OCI-LY1 (cell line): ENCODE measurements around the gene TNFSF15.

ENCODE experiments used
- H2AFZ ChIP-seq: fragments of 200-600 bp; sonication (generic), shearing (Covaris generic); 2 replicates; pipeline ENCODE4 v1.6.0; 2014; ENCODE audit warnings: antibody characterized with exemption, mild to moderate bottlenecking, low read length
- H3F3A ChIP-seq: fragments of 200-600 bp; sonication (generic), shearing (Covaris generic); 2 replicates; pipeline ENCODE4 v1.6.0; 2014; ENCODE audit warnings: mild to moderate bottlenecking, antibody characterized with exemption, low read length, moderate library complexity; ENCODE audit not compliant: insufficient read depth
- H3K27ac ChIP-seq: fragments of 200-600 bp; sonication (generic); 2 replicates; pipeline ENCODE4 v1.5.1; 2014; ENCODE audit warnings: low read length, mixed run types, mild to moderate bottlenecking, low read depth; ENCODE audit not compliant: poor library complexity, severe bottlenecking
- H3K27me3 ChIP-seq: fragments of 200-600 bp; sonication (generic); 2 replicates; pipeline ENCODE4 v1.6.0; 2014; ENCODE audit warnings: antibody characterized with exemption, mild to moderate bottlenecking, low read length, moderate library complexity; ENCODE audit not compliant: insufficient read depth
- H3K36me3 ChIP-seq: fragments of 200-600 bp; sonication (generic); 2 replicates; pipeline ENCODE4 v1.6.1; 2014; ENCODE audit warnings: mild to moderate bottlenecking, antibody characterized with exemption, low read length, moderate library complexity, mixed read lengths; ENCODE audit not compliant: insufficient read depth
- H3K4me1 ChIP-seq: fragments of 200-600 bp; sonication (generic); 2 replicates; pipeline ENCODE4 v1.5.1; 2014; ENCODE audit warnings: mild to moderate bottlenecking, low read length, moderate library complexity; ENCODE audit not compliant: insufficient read depth, severe bottlenecking
- H3K4me2 ChIP-seq: fragments of 200-600 bp; sonication (generic), shearing (Covaris generic); 2 replicates; pipeline ENCODE4 v1.6.1; 2014; ENCODE audit warnings: low read length
- H3K4me3 ChIP-seq: fragments of 200-600 bp; sonication (generic); 2 replicates; pipeline ENCODE4 v1.5.1; 2014; ENCODE audit warnings: low read length, low read depth, mild to moderate bottlenecking, mixed read lengths; ENCODE audit not compliant: poor library complexity, severe bottlenecking
- H3K79me2 ChIP-seq: fragments of 200-600 bp; shearing (Covaris generic); 2 replicates; pipeline ENCODE4 v1.6.1; 2016; ENCODE audit warnings: mixed run types, low read length, mixed read lengths; ENCODE audit not compliant: insufficient read depth
- H3K9ac ChIP-seq: fragments of 200-600 bp; sonication (generic), shearing (Covaris generic); 2 replicates; pipeline ENCODE4 v1.6.1; 2014; ENCODE audit warnings: mild to moderate bottlenecking, low read length, mixed read lengths
- H3K9me2 ChIP-seq: fragments of 200-600 bp; sonication (generic), shearing (Covaris generic); 2 replicates; pipeline ENCODE4 v1.6.1; 2014; ENCODE audit warnings: low read depth, mild to moderate bottlenecking, low read length, mixed read lengths
- H3K9me3 ChIP-seq: fragments of 200-600 bp; shearing (Covaris generic); 2 replicates; pipeline ENCODE4 v1.6.1; 2014; ENCODE audit warnings: low read length, mixed read lengths
- H4K20me1 ChIP-seq: fragments of 200-600 bp; sonication (generic), shearing (Covaris generic); 2 replicates; pipeline ENCODE4 v1.6.0; 2016; ENCODE audit warnings: mild to moderate bottlenecking, low read length; ENCODE audit not compliant: insufficient read depth
- EZH2 ChIP-seq: fragments of 200-600 bp; sonication (generic), shearing (Covaris generic); IDR thresholded peaks from 2 replicates; pipeline ENCODE4 v1.8.0; 2017; ENCODE audit warnings: borderline replicate concordance, mixed run types, mild to moderate bottlenecking, antibody characterized with exemption, low read length, moderate library complexity, mixed read lengths
- TF ChIP-seq, protein P1 (sequence below): fragments of 200-600 bp; sonication (generic), shearing (Covaris generic); IDR thresholded peaks from 2 replicates; pipeline ENCODE4 v1.5.1; 2017; ENCODE audit warnings: mild to moderate bottlenecking, antibody characterized with exemption, low read length, moderate library complexity, mixed read lengths

The TNFSF15 gene

DNA sequence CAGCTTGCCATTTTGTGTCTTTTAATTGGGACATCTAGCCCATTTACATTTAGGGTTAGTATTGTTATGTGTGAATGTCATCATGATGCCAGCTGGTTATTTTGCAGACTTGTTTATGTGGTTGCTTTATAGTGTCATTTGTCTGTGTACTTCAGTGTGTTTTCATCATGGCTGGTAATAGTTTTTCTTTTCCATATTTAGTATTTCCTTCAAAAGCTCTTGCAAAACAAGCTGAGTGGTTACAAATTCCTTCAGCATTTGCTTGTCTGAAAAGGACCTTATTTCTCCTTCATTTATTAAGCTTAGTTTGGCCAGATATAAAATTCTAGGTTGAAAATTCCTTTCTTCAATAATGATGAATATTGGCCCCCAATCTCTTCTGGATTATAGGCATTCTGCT, 28.5 kb upstream of the TNFSF15 start:
- Histone ChIP-seq H3K9me2 (no peaks in the 10 kb centered on the region), H3K36me3 (no peaks in the 10 kb centered on the region), H3K4me2 (no peak overlapping the region), H3K79me2 (no peaks in the 10 kb centered on the region), H3K27me3 (no peaks in the 10 kb centered on the region), H3K4me1 (no peaks in the 10 kb centered on the region), H3K27ac (no peak overlapping the region), H3K9ac (no peak overlapping the region), H4K20me1 (no peaks in the 10 kb centered on the region), H2AFZ (no peak overlapping the region), H3F3A (no peaks in the 10 kb centered on the region), H3K9me3 (0 out of 2 replicates have a peak, but pooled peaks cover 3% of the 10 kb centered on the region), H3K4me3 (no peak overlapping the region)
- TF ChIP-seq, protein P1, sequence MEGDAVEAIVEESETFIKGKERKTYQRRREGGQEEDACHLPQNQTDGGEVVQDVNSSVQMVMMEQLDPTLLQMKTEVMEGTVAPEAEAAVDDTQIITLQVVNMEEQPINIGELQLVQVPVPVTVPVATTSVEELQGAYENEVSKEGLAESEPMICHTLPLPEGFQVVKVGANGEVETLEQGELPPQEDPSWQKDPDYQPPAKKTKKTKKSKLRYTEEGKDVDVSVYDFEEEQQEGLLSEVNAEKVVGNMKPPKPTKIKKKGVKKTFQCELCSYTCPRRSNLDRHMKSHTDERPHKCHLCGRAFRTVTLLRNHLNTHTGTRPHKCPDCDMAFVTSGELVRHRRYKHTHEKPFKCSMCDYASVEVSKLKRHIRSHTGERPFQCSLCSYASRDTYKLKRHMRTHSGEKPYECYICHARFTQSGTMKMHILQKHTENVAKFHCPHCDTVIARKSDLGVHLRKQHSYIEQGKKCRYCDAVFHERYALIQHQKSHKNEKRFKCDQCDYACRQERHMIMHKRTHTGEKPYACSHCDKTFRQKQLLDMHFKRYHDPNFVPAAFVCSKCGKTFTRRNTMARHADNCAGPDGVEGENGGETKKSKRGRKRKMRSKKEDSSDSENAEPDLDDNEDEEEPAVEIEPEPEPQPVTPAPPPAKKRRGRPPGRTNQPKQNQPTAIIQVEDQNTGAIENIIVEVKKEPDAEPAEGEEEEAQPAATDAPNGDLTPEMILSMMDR = no peak
- TF ChIP-seq EZH2 = no peak

DNA sequence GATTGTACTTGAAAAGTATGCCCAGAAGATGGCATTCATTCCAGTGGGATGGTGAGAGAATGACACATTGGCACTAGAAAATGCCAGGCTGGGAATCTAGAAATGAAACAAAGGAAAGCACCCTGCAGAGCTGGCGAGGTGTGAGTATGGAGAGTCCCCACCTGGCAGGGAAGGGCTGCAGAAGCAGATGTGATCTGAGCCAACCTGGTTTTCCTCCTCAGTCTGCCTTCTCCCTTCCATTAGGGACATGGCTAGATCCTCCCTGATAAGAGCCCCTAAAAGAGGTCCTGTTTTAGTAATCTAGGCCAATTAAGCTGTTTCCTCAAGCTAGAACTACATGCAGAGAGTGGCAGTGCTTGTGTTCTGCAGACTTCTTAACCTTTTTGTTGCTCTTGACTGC, 24.7 kb upstream of the TNFSF15 start:
- H3K4me1 ChIP-seq = no peaks in the 10 kb centered on the region
- H3K27ac ChIP-seq = no peak overlapping the region
- no peaks in the 10 kb centered on the region for H3K27me3 ChIP-seq
- H3K36me3 ChIP-seq = no peaks in the 10 kb centered on the region
- H3K9me2 ChIP-seq = no peaks in the 10 kb centered on the region
- no peaks in the 10 kb centered on the region for H3F3A ChIP-seq
- H2AFZ ChIP-seq = no peak overlapping the region
- H3K79me2 ChIP-seq = no peaks in the 10 kb centered on the region
- TF ChIP-seq, protein P1 = no peak
- TF ChIP-seq EZH2 = no peak
- no peaks in the 10 kb centered on the region for H4K20me1 ChIP-seq
- H3K9me3 ChIP-seq = 0 out of 2 replicates have a peak, but pooled peaks cover 3% of the 10 kb centered on the region
- H3K9ac ChIP-seq = no peak overlapping the region
- no peak overlapping the region for H3K4me3 ChIP-seq
- H3K4me2 ChIP-seq = no peak overlapping the region

GRCh38 chr9:114829574-114830440, 24.0 kb upstream of the TNFSF15 start:
- H3K9me2 ChIP-seq = no peaks in the 10 kb centered on the region
- H3K9me3 ChIP-seq = 0 out of 2 replicates have a peak, but pooled peaks cover 3% of the 10 kb centered on the region
- H3K9ac ChIP-seq = no peak overlapping the region
- H3F3A ChIP-seq = no peaks in the 10 kb centered on the region
- no peaks in the 10 kb centered on the region for H3K27me3 ChIP-seq
- no peak overlapping the region for H3K27ac ChIP-seq
- H3K4me2 ChIP-seq = no peak overlapping the region
- H3K4me3 ChIP-seq = no peak overlapping the region
- H3K36me3 ChIP-seq = no peaks in the 10 kb centered on the region
- no peaks in the 10 kb centered on the region for H4K20me1 ChIP-seq
- TF ChIP-seq, protein P1 = no peak
- no peak for TF ChIP-seq EZH2
- no peaks in the 10 kb centered on the region for H3K79me2 ChIP-seq
- H3K4me1 ChIP-seq = no peaks in the 10 kb centered on the region
- H2AFZ ChIP-seq = no peak overlapping the region
